WTC11 (cell line): Measurements from ENCODE around the gene LAMA3.

Experiments
- GRHL2 ChIP-seq: fragments of 250-450 bp; sonication (Bioruptor Pico); IDR thresholded peaks from 2 replicates; pipeline ENCODE4 v1.8.0; 2022; ENCODE audit warnings: mild to moderate bottlenecking, moderate library complexity; ENCODE audit not compliant: insufficient replicate concordance, severe bottlenecking
- NR1H2 ChIP-seq: sonication (generic); formaldehyde crosslinking; IDR thresholded peaks from 2 replicates; pipeline ENCODE4 v1.9.0; 2021; ENCODE audit warnings: mild to moderate bottlenecking, moderate library complexity, missing genetic modification reagents
- ZNF416 ChIP-seq: fragments of 250-450 bp; sonication (Bioruptor Pico); IDR thresholded peaks from 2 replicates; pipeline ENCODE4 v1.9.0; 2021; ENCODE audit warnings: mild to moderate bottlenecking, inconsistent platforms
- TF ChIP-seq, protein P1 (sequence below): fragments of 200-600 bp; IDR thresholded peaks from 2 replicates; pipeline ENCODE4 v1.8.0; 2022; ENCODE audit warnings: antibody characterized with exemption
- TF ChIP-seq, protein P2 (sequence below): sonication (generic); formaldehyde crosslinking; IDR thresholded peaks from 2 replicates; pipeline ENCODE4 v1.8.0; 2022; ENCODE audit warnings: mild to moderate bottlenecking, missing genetic modification reagents

DNA sequence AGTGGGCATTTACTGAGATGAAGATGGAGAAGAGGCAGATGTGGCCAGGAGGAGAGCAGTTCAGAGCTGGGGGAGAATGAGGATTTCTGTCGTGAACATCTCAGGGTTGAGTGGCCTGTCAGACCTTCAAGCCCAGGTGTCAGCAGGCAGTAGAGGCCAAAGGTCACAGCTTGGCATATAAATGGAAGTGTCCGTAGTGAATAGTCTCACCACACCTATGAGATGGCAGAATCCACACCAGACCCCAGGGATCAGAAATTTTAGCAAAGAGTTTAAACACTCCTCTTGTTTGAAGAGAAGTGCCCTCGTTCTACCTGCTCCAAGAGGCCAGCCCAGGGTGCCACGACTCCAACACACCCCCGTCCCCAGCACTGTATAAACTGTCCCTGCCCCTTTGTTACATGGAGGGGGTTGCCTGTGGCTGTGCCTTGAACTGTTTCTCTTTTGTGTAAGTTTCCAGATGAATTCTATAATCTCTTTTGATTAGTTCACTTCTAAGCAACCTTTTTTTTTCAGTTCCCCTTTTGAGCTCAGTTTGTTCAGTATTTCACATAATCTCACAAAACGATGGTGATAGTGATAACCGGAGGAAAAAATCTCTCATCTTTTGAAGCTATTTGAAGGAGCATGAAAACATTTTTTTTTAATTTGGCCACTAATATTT, 256.3 kb downstream of the LAMA3 start:
- no peak for TF ChIP-seq GRHL2 (CRISPR knock-in tag)
- TF ChIP-seq, protein P1, sequence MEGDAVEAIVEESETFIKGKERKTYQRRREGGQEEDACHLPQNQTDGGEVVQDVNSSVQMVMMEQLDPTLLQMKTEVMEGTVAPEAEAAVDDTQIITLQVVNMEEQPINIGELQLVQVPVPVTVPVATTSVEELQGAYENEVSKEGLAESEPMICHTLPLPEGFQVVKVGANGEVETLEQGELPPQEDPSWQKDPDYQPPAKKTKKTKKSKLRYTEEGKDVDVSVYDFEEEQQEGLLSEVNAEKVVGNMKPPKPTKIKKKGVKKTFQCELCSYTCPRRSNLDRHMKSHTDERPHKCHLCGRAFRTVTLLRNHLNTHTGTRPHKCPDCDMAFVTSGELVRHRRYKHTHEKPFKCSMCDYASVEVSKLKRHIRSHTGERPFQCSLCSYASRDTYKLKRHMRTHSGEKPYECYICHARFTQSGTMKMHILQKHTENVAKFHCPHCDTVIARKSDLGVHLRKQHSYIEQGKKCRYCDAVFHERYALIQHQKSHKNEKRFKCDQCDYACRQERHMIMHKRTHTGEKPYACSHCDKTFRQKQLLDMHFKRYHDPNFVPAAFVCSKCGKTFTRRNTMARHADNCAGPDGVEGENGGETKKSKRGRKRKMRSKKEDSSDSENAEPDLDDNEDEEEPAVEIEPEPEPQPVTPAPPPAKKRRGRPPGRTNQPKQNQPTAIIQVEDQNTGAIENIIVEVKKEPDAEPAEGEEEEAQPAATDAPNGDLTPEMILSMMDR = no peak
- TF ChIP-seq ZNF416 = no peak
- TF ChIP-seq NR1H2 (CRISPR knock-in tag) = no peak
- TF ChIP-seq, protein P2, sequence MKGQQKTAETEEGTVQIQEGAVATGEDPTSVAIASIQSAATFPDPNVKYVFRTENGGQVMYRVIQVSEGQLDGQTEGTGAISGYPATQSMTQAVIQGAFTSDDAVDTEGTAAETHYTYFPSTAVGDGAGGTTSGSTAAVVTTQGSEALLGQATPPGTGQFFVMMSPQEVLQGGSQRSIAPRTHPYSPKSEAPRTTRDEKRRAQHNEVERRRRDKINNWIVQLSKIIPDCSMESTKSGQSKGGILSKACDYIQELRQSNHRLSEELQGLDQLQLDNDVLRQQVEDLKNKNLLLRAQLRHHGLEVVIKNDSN (CRISPR knock-in tag) = no peak
